ENCODE results near the gene MATN4.

MATN4 gene

DNA sequence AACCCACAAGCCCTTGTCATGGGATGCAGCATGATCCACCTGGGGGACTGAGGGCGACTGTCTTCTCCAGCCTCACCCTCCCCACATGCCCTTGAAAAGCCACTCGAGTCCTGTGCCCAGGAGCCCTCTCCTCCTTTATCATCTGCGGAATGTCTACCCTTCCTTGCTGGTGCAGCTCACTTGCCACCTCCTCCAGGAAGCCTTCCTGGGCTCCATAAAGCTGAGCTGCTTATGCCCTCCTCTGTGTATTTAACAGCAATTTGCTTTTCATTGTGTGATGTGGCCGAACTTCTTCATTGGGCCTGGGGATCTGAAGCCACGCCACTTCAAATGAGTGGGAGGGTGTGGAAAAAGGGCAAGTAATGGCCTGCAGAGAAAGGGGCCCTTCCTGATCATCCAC is 19.2 kb downstream of the MATN4 start:
- DNase-seq, result no peak

GRCh38 chr20:45288376-45288775 is 19.7 kb downstream of the MATN4 start:
- DNase-seq, result no peak

GRCh38 chr20:45283551-45284057 is 24.5 kb downstream of the MATN4 start:
- DNase-seq, result no peak

GRCh38 chr20:45282700-45283550 is 25.2 kb downstream of the MATN4 start:
- DNase-seq, result no peak

- no peak for DNase-seq
These were observed 28.1 kb downstream of the MATN4 start for GRCh38 chr20:45279992-45280391.

DNA sequence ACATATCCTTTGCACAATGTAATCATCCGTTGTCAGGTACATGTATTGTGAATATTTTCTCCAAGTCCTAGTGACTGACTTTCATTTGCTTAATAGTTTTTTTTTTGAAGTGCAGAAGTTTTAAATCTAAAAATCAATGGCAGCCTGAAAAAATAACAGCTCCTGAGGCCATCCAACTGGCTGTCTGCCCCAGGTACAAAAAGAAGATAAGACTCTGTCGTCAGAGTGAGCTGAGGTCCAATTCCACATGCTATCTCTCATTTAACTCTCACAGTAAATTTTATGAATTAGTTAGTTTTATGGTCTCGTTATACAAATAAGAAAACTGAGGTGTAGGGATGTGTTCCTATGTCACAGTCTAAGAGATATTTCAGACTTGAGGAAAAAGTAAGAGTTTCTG is 32.8 kb downstream of the MATN4 start:
- no peak for DNase-seq

- DNase-seq, result no peak
These were observed 38.3 kb downstream of the MATN4 start for GRCh38 chr20:45269754-45270270.

GRCh38 chr20:45269056-45269455 is 39.0 kb downstream of the MATN4 start:
- no peak for DNase-seq

- DNase-seq, result no peak
These were observed 39.6 kb downstream of the MATN4 start for GRCh38 chr20:45268531-45268930.

DNA sequence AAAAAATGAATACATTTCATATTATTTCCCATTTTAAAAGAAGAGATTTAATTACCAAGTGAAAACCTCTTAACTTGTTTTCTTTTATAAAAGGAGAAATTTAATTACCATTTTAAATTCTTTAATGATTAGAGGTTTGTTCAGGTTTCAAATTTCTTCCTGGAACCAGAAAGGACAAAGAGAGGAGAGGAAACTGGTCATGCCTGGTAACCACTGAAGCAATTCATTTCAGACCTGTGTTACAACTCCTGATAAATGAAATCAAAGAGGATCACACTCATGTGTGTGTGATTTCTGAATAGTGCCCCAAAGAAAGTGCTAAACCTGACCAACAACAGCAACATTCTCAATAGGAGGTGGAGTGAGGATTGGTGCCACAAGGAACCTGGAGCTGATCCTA is 41.1 kb downstream of the MATN4 start:
- no peak for DNase-seq

GRCh38 chr20:45263556-45264266 is 44.4 kb downstream of the MATN4 start:
- no peak for DNase-seq

DNA sequence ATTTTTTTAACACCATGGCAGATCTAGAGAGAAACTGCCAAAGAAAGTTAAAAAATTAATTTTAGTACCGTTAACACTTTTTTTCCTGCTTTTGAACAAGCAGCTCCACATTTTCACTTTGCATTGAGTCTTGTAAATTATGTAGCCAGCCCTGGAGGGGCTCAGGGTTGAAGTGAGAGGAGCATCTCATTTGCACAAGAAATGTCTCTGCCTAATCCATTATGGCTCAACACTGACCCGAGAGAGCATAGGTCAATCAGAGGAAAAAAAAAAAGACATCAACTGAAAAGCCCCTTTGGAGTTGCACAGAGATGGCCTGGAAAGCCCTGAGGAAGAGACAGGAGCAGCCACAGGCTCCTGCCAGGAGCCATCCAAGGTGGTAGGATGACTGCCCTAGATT is 49.4 kb downstream of the MATN4 start:
- DNase-seq, result no peak

DNA sequence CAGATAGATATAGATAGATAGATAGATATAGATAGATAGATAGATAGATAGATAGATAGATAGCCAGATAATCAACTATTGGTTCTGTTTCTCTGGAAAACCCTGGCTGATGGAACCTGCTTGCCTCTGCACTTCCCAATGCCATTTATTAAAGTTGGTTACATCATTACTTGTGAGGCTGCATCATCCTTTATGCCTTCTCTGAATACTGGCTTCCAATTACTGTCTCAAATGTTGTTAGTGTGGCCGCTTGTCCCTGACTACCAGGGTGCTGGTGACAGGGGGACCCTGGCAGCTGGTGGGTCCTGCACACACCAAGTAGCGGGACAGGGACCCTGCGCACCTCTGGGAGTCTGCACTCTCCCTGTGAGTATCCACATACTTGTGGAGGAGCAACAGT is 49.8 kb downstream of the MATN4 start:
- no peak for DNase-seq

DNA sequence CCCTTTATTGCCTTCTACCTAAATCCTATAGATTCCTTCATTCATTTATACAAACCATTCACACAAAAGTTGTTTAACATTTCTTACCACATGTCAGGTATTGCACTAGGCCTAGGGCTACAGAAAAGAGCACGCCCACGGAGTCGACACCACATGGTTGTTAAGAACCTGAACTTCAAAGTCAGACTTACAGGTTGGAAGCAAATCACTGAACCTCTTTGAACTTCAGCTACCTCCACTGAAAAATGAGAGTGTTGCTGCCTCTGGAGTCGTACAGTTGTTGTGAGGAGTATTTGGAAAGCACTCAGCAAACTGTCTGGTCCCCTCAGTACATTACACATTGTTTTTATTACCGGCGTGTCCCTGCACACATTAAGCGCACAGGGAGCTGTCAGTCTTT is 50.4 kb downstream of the MATN4 start:
- no peak for DNase-seq

DNA sequence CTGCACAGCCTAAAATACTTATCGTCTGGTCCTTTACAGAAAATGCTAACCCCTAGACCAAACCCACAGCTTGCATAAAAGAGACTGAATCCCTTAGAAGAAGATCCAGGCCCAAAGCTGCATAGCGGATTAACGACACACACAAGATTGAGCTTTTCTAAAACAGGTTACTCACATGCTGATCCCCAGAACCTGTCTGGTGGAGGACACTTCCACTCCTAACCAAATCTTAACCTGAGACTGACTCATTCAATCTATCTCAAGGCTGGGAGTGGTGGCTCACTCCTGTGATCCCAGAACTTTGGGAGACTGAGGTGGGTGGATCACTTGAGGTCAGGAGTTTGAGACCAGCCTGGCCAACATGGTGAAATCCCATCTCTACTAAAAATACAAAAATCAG is 50.9 kb downstream of the MATN4 start:
- no peak for DNase-seq

- DNase-seq, result no peak
These were observed 53.5 kb downstream of the MATN4 start, which contains the start of gene SLPI for GRCh38 chr20:45254383-45255262. SLPI (minus strand) TSS chr20:45254564; CDS start chr20:45254543, 21 bp downstream.

GRCh38 chr20:45253261-45253660 is 54.8 kb downstream of the MATN4 start:
- no peak for DNase-seq

DNA sequence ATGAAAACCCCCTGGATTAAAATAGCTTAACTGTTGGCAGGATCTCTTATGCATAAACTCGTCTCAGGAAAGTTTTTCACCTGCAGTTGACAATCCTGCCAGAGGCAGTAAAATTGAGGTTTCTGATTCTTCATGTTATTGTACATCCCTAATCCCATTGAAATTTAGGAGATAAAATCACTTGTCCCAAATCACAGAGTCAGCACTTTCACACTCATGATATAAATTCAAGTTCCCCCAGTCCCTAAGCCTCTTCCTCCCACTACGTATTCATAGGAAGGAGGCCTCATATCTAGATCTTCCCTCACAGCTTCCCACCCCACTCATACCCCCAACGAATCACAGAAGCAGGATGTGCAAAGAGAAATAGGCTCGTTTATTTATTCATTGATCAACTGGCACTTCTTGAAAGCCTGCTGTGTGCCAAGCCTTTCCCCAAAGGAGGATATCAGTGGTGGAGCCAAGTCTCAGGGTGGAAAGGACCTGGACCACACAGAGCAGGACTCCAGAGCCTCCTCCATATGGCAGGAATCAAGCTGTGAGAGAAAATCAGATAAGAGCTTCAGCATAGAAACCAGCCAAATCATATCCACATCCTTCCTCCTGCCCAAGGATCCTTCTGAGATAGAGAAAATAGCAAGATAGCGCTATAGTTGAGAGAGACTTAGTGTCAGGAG is 56.1 kb downstream of the MATN4 start:
- no peak for DNase-seq

DNA sequence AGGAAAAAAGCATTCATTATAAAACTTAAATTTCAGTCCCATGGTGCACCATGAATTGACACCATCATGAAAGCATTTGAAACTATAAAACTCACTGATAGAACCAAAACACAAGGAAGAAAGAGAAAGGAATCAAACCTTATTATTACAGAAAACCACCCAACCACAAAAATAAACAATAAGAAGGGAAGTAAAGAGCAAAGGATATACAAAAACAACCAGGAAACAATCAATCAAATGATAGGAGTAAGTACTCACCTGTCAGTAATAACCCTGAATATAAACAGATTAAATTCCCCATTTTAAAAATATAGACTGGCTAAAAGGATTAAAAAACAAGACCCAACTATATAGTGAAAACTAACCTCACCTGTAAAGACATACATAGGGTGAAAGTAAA is 59.5 kb downstream of the MATN4 start:
- no peak for DNase-seq

GRCh38 chr20:45247865-45248264 is 60.2 kb downstream of the MATN4 start:
- DNase-seq, result no peak

GRCh38 chr20:45246109-45246508 is 62.0 kb downstream of the MATN4 start:
- no peak for DNase-seq

Data from activated effector memory CD4-positive, alpha-beta T cell treated with anti-CD3 and anti-CD28 coated beads, Interleukin-2, amount 50 U/mL, for 16 hours (primary cell).